Liver (tissue), 9 donors: Measurements from ENCODE around the gene NTNG1. TPM values are rescaled to one million over a fixed set of nuclear protein-coding genes. Genes with fewer than 3 reads are reported as not detected.

Experiments
- DNase-seq: peaks from one replicate; pipeline ENCODE4 v3.0.0-alpha.2; 2017; ENCODE audit warnings: low spot score
- H3K27ac ChIP-seq, 2 donors: one replicate each; pipeline ENCODE4 v1.7.0; 2013; ENCODE audit warnings: inconsistent platforms in 2 of 2, low read length in 2 of 2, control low read depth in 1 of 2, low read depth in 1 of 2, mild to moderate bottlenecking in 1 of 2
- H3K27me3 ChIP-seq, 4 donors: one replicate each; pipeline versions ENCODE4 v1.6.1 to v1.7.0; 2013; ENCODE audit warnings: low read length in 3 of 4, inconsistent platforms in 1 of 4, mild to moderate bottlenecking in 1 of 4, moderate library complexity in 1 of 4; ENCODE audit not compliant: control insufficient read depth in 4 of 4, insufficient read depth in 4 of 4
- H3K36me3 ChIP-seq, 4 donors: one replicate each; pipeline versions ENCODE4 v1.6.1 to v1.7.0; 2013; ENCODE audit warnings: low read length in 3 of 4, mild to moderate bottlenecking in 3 of 4, low read depth in 1 of 4, moderate library complexity in 1 of 4; ENCODE audit not compliant: control insufficient read depth in 4 of 4, insufficient read depth in 3 of 4
- H3K4me1 ChIP-seq, 4 donors: one replicate each; pipeline versions ENCODE4 v1.6.1 to v1.7.0; 2013; ENCODE audit warnings: low read length in 3 of 4, mild to moderate bottlenecking in 3 of 4, moderate library complexity in 1 of 4; ENCODE audit not compliant: control insufficient read depth in 4 of 4, insufficient read depth in 4 of 4
- H3K4me3 ChIP-seq, 3 donors: one replicate each; pipeline versions ENCODE4 v1.6.1 to v1.7.0; 2013; ENCODE audit warnings: low read length in 3 of 3, control low read depth in 1 of 3, low read depth in 1 of 3, mild to moderate bottlenecking in 1 of 3
- H3K9ac ChIP-seq, 2 donors: one replicate each; pipeline ENCODE4 v1.7.0; 2013; ENCODE audit warnings: low read length in 2 of 2, mild to moderate bottlenecking in 2 of 2, moderate library complexity in 2 of 2, control low read depth in 1 of 2, low read depth in 1 of 2
- H3K9me3 ChIP-seq, 4 donors: one replicate each; pipeline versions ENCODE4 v1.6.1 to v1.7.0; 2013; ENCODE audit warnings: low read length in 3 of 4; ENCODE audit not compliant: control insufficient read depth in 4 of 4
- EGR1 ChIP-seq, 2 donors: IDR thresholded peaks; 2 replicates each; pipeline ENCODE4 v1.6.1; 2016 to 2018; ENCODE audit warnings: antibody characterized with exemption in 2 of 2, low read depth in 2 of 2
- FOXA1 ChIP-seq: IDR thresholded peaks from 2 replicates; pipeline ENCODE4 v1.6.1; 2016; ENCODE audit warnings: antibody characterized with exemption
- GABPA ChIP-seq, 2 donors: IDR thresholded peaks in 1 of 2; conservative IDR thresholded peaks in 1 of 2; 2 replicates each; pipeline ENCODE4 v1.6.1; 2016; ENCODE audit warnings: antibody characterized with exemption in 2 of 2, mild to moderate bottlenecking in 1 of 2, moderate library complexity in 1 of 2
- HNF4A ChIP-seq, 2 donors: conservative IDR thresholded peaks; 2 replicates each; pipeline ENCODE4 v1.6.1; 2016; ENCODE audit warnings: antibody characterized with exemption in 2 of 2, mild to moderate bottlenecking in 2 of 2
- HNF4G ChIP-seq: IDR thresholded peaks from 2 replicates; pipeline ENCODE4 v1.6.1; 2016; ENCODE audit warnings: antibody characterized with exemption
- JUND ChIP-seq, 2 donors: IDR thresholded peaks; 2 replicates each; pipeline ENCODE4 v1.6.1; 2016; ENCODE audit warnings: antibody characterized with exemption in 2 of 2
- NR2F2 ChIP-seq: IDR thresholded peaks from 2 replicates; pipeline ENCODE4 v1.6.1; 2016; ENCODE audit warnings: antibody characterized with exemption
- RAD21 ChIP-seq, 2 donors: IDR thresholded peaks; 2 replicates each; pipeline ENCODE4 v1.6.1; 2016; ENCODE audit warnings: antibody characterized with exemption in 2 of 2, mild to moderate bottlenecking in 2 of 2
- RXRA ChIP-seq, 2 donors: IDR thresholded peaks; 2 replicates each; pipeline ENCODE4 v1.6.1; 2017 to 2018; ENCODE audit warnings: antibody characterized with exemption in 2 of 2, mild to moderate bottlenecking in 1 of 2
- TAF1 ChIP-seq: conservative IDR thresholded peaks from 2 replicates; pipeline ENCODE4 v1.6.1; 2016; ENCODE audit warnings: antibody characterized with exemption, mild to moderate bottlenecking
- YY1 ChIP-seq: IDR thresholded peaks from 2 replicates; pipeline ENCODE4 v1.6.1; 2016; ENCODE audit warnings: antibody characterized with exemption, mild to moderate bottlenecking
- WGBS: extraction: QIAGEN DNeasy Blood & Tissue Kit; methylation state at CpG from one replicate; pipeline ENCODE4 v1.1.7; 2013; 5-methylcytosine and 5-hydroxymethylcytosine counted together
- polyA plus RNA-seq, 2 donors: library from polyadenylated mRNA; stranded (reverse) in 1 of 2; unstranded in 1 of 2; fragments of 200-250 nt in 1 of 2; fragments of >200 nt in 1 of 2; fragmentation: Nextera tagmentation in 1 of 2; extraction: Ambion mirVana in 1 of 2; gene quantifications; one replicate each; pipeline versions ENCODE4 v1.2.1 to v1.2.3, GENCODE V29; 2013 to 2015
- total RNA-seq, 2 donors: library from RNA; depleted of rRNA; stranded (reverse); fragments of >200 nt; gene quantifications; one replicate each; pipeline ENCODE4 v1.2.3, GENCODE V29; 2014
- TF ChIP-seq, protein P1 (sequence below): fragments of 150-350 bp; IDR thresholded peaks from 2 replicates; pipeline ENCODE4 v1.5.1; 2017; ENCODE audit warnings: improper control_type of control experiment, low read depth, low read length; ENCODE audit not compliant: missing input control
- TF ChIP-seq, protein P2 (sequence below): IDR thresholded peaks from 2 replicates; pipeline ENCODE4 v1.6.1; 2016; ENCODE audit warnings: antibody characterized with exemption
- TF ChIP-seq, protein P3 (sequence below): IDR thresholded peaks from 2 replicates; pipeline ENCODE4 v1.6.1; 2016; ENCODE audit warnings: antibody characterized with exemption
- TF ChIP-seq, protein P4 (sequence below): IDR thresholded peaks from 2 replicates; pipeline ENCODE4 v1.6.1; 2016; ENCODE audit warnings: antibody characterized with exemption, mild to moderate bottlenecking
- TF ChIP-seq, protein P5 (sequence below): IDR thresholded peaks from 2 replicates; pipeline ENCODE4 v1.6.1; 2016; ENCODE audit warnings: antibody characterized with exemption
- donor health status: healthy.
- donor health status: healthy.
- donor health status: healthy.
- donor health status: healthy.
- donor health status: healthy.

NTNG1 gene
- total and polyA plus RNA-seq, 4 donors, result under 0.01 TPM; not detected in 2

DNA sequence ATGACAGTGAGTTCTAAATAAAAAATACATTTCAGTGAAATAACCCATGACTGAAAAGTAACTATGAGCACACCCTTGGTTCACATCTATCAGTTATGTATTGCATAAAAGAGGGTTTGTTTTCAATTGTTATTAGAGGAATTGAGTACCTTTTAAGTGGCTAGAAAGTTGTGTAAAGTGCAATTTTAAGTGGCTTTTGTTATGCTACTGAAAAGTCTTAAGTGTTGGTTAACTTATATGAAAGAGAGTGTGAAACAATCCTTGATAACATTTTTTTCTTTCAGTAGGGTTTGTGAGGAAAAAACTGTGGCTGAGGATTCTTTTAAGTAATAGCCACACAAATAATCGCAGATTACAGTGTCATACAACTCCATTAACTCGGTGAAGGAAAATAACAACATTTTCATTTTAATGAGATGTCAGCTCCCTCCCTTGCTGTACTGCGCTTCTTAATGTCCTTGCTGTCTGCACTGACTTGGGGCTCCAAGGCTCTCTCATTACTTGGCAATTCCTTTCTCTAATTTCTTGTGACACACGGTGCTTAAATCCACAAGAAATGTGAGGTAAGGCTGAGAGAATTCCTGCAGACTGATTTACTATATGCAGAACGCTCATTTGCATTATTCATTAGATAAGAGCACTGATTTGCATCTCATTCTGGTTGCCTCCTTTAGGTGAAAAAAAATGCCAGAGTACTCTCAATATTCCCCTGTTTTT is 40.6 kb downstream of the NTNG1 start:
- 27% methylated on average over 5 of the region's 5 CpGs for WGBS

DNA sequence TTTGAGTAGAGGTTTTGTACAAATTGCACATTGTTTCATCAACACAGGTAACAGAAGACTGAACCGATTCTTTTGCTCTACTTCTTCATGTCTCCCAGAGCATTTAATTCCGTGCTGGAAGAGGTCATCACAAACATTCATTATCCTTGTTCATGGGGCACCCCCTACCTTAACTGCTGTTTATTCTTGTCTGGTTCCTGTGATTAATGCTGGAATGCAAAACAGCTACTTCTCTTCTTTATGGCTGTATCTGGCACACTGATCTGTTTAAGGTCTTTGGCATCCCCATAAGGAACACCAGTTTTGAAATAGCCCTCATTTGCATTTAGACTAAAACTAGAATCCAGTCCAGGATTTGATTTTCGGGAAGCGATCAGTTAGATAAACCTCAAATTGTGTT is 42.2 kb downstream of the NTNG1 start:
- Histone ChIP-seq H3K4me3 (no peak overlapping the region), H3K9ac (no peak overlapping the region), H3K9me3 (no peaks in the 10 kb centered on the region), H3K27ac (no peak overlapping the region), H3K4me1 (no peaks in the 10 kb centered on the region), H3K27me3 (no peaks in the 10 kb centered on the region), H3K36me3 (no peaks in the 10 kb centered on the region)
- WGBS, result 66% methylated on average over 4 of the region's 4 CpGs
- TF ChIP-seq RXRA (IDR thresholded peaks at IDR 0.05) (no peak), HNF4G (no peak), FOXA1 (no peak), NR2F2 (no peak), RAD21 (IDR thresholded peaks at IDR 0.05) (no peak), YY1 (no peak), JUND (IDR thresholded peaks at IDR 0.05) (no peak), GABPA (IDR thresholded peaks at IDR 0.05 in 1 of 2, conservative IDR thresholded peaks at IDR 0.05 in 1 of 2) (no peak), EGR1 (IDR thresholded peaks at IDR 0.05; ENCODE audit: low read depth in 2 of 2) (no peak), HNF4A (conservative IDR thresholded peaks at IDR 0.05) (no peak)
- TF ChIP-seq, protein P1, sequence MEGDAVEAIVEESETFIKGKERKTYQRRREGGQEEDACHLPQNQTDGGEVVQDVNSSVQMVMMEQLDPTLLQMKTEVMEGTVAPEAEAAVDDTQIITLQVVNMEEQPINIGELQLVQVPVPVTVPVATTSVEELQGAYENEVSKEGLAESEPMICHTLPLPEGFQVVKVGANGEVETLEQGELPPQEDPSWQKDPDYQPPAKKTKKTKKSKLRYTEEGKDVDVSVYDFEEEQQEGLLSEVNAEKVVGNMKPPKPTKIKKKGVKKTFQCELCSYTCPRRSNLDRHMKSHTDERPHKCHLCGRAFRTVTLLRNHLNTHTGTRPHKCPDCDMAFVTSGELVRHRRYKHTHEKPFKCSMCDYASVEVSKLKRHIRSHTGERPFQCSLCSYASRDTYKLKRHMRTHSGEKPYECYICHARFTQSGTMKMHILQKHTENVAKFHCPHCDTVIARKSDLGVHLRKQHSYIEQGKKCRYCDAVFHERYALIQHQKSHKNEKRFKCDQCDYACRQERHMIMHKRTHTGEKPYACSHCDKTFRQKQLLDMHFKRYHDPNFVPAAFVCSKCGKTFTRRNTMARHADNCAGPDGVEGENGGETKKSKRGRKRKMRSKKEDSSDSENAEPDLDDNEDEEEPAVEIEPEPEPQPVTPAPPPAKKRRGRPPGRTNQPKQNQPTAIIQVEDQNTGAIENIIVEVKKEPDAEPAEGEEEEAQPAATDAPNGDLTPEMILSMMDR, result no peak
- TF ChIP-seq, protein P2, sequence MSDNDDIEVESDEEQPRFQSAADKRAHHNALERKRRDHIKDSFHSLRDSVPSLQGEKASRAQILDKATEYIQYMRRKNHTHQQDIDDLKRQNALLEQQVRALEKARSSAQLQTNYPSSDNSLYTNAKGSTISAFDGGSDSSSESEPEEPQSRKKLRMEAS, result no peak
- TF ChIP-seq, protein P3, sequence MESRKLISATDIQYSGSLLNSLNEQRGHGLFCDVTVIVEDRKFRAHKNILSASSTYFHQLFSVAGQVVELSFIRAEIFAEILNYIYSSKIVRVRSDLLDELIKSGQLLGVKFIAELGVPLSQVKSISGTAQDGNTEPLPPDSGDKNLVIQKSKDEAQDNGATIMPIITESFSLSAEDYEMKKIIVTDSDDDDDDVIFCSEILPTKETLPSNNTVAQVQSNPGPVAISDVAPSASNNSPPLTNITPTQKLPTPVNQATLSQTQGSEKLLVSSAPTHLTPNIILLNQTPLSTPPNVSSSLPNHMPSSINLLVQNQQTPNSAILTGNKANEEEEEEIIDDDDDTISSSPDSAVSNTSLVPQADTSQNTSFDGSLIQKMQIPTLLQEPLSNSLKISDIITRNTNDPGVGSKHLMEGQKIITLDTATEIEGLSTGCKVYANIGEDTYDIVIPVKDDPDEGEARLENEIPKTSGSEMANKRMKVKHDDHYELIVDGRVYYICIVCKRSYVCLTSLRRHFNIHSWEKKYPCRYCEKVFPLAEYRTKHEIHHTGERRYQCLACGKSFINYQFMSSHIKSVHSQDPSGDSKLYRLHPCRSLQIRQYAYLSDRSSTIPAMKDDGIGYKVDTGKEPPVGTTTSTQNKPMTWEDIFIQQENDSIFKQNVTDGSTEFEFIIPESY, result no peak
- TF ChIP-seq, protein P4, sequence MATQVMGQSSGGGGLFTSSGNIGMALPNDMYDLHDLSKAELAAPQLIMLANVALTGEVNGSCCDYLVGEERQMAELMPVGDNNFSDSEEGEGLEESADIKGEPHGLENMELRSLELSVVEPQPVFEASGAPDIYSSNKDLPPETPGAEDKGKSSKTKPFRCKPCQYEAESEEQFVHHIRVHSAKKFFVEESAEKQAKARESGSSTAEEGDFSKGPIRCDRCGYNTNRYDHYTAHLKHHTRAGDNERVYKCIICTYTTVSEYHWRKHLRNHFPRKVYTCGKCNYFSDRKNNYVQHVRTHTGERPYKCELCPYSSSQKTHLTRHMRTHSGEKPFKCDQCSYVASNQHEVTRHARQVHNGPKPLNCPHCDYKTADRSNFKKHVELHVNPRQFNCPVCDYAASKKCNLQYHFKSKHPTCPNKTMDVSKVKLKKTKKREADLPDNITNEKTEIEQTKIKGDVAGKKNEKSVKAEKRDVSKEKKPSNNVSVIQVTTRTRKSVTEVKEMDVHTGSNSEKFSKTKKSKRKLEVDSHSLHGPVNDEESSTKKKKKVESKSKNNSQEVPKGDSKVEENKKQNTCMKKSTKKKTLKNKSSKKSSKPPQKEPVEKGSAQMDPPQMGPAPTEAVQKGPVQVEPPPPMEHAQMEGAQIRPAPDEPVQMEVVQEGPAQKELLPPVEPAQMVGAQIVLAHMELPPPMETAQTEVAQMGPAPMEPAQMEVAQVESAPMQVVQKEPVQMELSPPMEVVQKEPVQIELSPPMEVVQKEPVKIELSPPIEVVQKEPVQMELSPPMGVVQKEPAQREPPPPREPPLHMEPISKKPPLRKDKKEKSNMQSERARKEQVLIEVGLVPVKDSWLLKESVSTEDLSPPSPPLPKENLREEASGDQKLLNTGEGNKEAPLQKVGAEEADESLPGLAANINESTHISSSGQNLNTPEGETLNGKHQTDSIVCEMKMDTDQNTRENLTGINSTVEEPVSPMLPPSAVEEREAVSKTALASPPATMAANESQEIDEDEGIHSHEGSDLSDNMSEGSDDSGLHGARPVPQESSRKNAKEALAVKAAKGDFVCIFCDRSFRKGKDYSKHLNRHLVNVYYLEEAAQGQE, result no peak
- DNase-seq, result no peak

More for the DNA sequence above, 40.6 kb downstream of the NTNG1 start:
- Histone ChIP-seq H3K27me3 (peaks cover 0 to 3% (median 0%) of the 10 kb centered on the region in 4 donors), H3K4me3 (no peak overlapping the region), H3K27ac (no peak overlapping the region), H3K36me3 (no peaks in the 10 kb centered on the region), H3K4me1 (no peaks in the 10 kb centered on the region), H3K9me3 (no peaks in the 10 kb centered on the region), H3K9ac (no peak overlapping the region)
- DNase-seq, result no peak
- TF ChIP-seq, protein P5, sequence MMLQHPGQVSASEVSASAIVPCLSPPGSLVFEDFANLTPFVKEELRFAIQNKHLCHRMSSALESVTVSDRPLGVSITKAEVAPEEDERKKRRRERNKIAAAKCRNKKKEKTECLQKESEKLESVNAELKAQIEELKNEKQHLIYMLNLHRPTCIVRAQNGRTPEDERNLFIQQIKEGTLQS, result no peak
- no peak for TF ChIP-seq EGR1 (IDR thresholded peaks at IDR 0.05; ENCODE audit: low read depth in 2 of 2)
- no peak for TF ChIP-seq TAF1
- TF ChIP-seq HNF4A (conservative IDR thresholded peaks at IDR 0.05), result no peak
- TF ChIP-seq HNF4G, result no peak
- TF ChIP-seq YY1, result no peak
- TF ChIP-seq, protein P2, result no peak
